GM13977 (cell line): ENCODE measurements around the gene DMD.
"Not testable (repeated sequence)": the region's sequence is repeated elsewhere in the genome, so short reads cannot be mapped to it uniquely, and the experiment has no call there.

Experiments
- DNase-seq: peaks from one replicate; pipeline ENCODE4 v3.0.0; 2012; ENCODE audit warnings: low spot score
- in situ Hi-C: fragments of 300-500 bp; cut with MboI; formaldehyde crosslinking; loops from one replicate; pipeline ENCODE4 v1.12.0; 2022; ENCODE audit warnings: low sequenced_read_pairs, low pct_unique_long_range_greater_than_20kb, mixed read lengths, inconsistent platforms; ENCODE audit not compliant: unreplicated experiment
- TF ChIP-seq, protein P1 (sequence below): IDR thresholded peaks from 2 replicates; pipeline ENCODE4 v1.5.1; 2012; ENCODE audit warnings: mild to moderate bottlenecking, control low read depth; ENCODE audit not compliant: insufficient read depth; ENCODE audit errors: extremely low read depth, missing control alignments

Gene DMD

DNA sequence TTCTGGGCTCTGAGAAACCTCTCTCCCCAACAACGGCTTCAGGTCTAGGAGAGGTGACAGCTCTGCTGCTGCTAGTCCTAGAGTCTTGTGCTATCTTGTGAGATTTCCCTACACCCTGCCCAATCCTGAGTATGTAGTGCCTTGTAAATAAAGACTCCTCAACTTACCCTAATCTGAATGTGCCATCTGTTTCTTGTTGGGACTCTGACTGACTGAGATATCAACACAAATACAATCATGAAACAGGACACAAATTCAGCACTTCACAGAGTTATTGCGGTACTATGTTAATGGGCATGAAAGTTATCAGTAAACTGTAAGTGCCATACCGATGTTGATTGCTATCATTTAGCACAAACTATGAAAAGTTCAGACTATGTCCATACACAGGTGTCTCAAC, 1610.5 kb downstream of the DMD start:
- DNase-seq = no peak
- TF ChIP-seq, protein P1, sequence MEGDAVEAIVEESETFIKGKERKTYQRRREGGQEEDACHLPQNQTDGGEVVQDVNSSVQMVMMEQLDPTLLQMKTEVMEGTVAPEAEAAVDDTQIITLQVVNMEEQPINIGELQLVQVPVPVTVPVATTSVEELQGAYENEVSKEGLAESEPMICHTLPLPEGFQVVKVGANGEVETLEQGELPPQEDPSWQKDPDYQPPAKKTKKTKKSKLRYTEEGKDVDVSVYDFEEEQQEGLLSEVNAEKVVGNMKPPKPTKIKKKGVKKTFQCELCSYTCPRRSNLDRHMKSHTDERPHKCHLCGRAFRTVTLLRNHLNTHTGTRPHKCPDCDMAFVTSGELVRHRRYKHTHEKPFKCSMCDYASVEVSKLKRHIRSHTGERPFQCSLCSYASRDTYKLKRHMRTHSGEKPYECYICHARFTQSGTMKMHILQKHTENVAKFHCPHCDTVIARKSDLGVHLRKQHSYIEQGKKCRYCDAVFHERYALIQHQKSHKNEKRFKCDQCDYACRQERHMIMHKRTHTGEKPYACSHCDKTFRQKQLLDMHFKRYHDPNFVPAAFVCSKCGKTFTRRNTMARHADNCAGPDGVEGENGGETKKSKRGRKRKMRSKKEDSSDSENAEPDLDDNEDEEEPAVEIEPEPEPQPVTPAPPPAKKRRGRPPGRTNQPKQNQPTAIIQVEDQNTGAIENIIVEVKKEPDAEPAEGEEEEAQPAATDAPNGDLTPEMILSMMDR = no peak
- in situ Hi-C loops = no loop called here

DNA sequence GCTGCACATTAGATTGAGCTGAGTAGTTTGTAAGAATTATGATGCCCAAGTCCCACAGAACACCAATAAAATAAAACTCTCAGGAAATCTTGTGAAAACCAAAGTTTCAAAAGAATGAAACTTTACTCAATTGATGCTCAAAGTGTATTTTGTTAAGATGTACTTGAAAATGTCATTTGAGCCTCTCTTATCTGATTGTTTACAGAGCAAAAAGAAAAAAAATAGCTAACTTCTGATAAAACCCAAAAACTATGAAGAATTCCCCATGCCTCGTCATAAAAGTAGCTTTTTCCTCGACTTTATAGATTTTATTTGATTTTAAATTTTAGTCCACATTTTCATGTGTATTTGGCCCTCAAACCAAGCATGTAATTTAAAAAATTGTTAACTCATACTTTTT, 1618.0 kb downstream of the DMD start:
- TF ChIP-seq, protein P1 = no peak
- in situ Hi-C loops = no loop called here
- DNase-seq = no peak

DNA sequence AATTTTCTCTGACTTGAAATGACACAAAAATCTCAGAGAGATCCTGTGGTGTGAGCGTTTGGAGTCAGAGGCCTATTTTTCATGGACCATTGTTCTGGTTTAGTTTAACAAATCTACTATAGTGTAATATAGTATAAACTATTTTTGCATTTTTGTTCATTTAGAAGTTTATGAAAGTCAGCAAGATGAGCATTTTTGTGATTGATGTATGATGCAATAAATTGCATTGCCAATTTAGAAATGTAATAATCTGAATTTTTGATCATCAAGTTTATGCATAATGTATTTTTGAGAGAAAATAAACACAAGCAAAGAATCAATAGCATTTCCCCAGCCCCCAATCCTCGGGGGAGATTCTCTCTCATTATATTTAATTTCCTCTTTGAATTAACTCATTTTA, 1620.0 kb downstream of the DMD start:
- DNase-seq = no peak
- TF ChIP-seq, protein P1 = no peak
- in situ Hi-C loops = no loop called here

DNA sequence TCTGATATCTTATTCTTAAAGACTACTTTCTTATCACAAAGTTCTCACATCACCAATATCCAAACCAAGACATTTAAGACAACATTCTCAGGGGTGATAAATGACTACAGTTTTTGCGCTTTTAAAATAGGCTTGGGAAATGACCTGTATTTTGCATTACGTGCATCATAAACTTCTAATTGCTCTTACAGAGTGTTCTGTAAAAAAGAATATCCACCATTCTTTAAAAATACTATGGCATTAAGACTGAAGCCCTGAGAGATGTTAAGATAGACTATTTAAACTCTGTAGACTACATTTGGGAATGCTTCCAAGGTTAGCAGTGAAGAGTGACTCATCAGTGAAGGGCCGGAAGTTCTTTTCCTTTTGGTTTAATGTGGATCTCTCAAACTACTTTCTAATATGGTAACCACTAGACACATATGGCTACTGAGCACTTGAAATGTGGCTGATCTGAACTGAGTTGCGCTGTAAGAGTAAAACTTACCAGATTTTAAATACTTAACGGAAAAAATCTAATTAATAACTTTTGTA, 1620.7 kb downstream of the DMD start:
- TF ChIP-seq, protein P1 = no peak
- DNase-seq = no peak

GRCh38 chrX:31589503-31589902, 1621.8 kb downstream of the DMD start:
- DNase-seq = no peak
- in situ Hi-C loops = no loop called here
- TF ChIP-seq, protein P1 = no peak

More for the DNA sequence above, 1620.7 kb downstream of the DMD start:
- in situ Hi-C loops = no loop called here

- no peak for DNase-seq
- TF ChIP-seq, protein P1 = no peak
- in situ Hi-C loops = no loop called here
Observed at GRCh38 chrX:31588355-31588754, 1623.0 kb downstream of the DMD start.

DNA sequence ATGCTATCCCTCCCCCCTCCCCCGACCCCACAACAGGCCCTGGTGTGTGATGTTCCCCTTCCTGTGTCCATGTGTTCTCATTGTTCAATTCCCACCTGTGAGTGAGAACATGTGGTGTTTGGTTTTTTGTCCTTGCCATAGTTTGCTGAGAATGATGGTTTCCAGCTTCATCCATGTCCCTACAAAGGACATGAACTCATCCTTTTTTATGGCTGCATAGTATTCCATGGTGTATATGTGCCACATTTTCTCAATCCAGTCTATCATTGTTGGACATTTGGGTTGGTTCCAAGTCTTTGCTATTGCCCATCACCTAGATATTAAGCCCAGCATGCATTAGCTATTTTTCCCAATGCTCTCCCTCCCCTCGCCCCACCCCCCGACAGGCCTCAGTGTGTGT, 1627.5 kb downstream of the DMD start:
- in situ Hi-C loops, DNase-seq: not testable (repeated sequence)
